GM13977 (cell line): ENCODE results near the gene CYB5RL.

Experiments
- DNase-seq: peaks from one replicate; pipeline ENCODE4 v3.0.0; 2012; ENCODE audit warnings: low spot score
- CTCF ChIP-seq: IDR thresholded peaks from 2 replicates; pipeline ENCODE4 v1.5.1; 2012; ENCODE audit warnings: mild to moderate bottlenecking, control low read depth; ENCODE audit not compliant: insufficient read depth; ENCODE audit errors: extremely low read depth, missing control alignments
- in situ Hi-C: fragments of 300-500 bp; cut with MboI; formaldehyde crosslinking; loops from one replicate; pipeline ENCODE4 v1.12.0; 2022; ENCODE audit warnings: low sequenced_read_pairs, low pct_unique_long_range_greater_than_20kb, mixed read lengths, inconsistent platforms; ENCODE audit not compliant: unreplicated experiment

The CYB5RL gene

GRCh38 chr1:54177726-54178125 is 22.1 kb downstream of the CYB5RL start:
- in situ Hi-C loops, result no loop called here
- no peak for TF ChIP-seq CTCF
- no peak for DNase-seq

GRCh38 chr1:54176621-54177327 is 23.1 kb downstream of the CYB5RL start:
- no peak for TF ChIP-seq CTCF
- in situ Hi-C loops, result no loop called here
- no peak for DNase-seq

- in situ Hi-C loops, result no loop called here
- no peak for DNase-seq
- no peak for TF ChIP-seq CTCF
These were observed 25.7 kb downstream of the CYB5RL start for GRCh38 chr1:54174106-54174505.

GRCh38 chr1:54173681-54174080 is 26.1 kb downstream of the CYB5RL start:
- in situ Hi-C loops, result no loop called here
- DNase-seq, result no peak
- TF ChIP-seq CTCF, result no peak

- no peak for DNase-seq
- in situ Hi-C loops, result no loop called here
- TF ChIP-seq CTCF, result no peak
These were observed 26.9 kb downstream of the CYB5RL start for GRCh38 chr1:54172614-54173599.

GRCh38 chr1:54171606-54172005 is 28.2 kb downstream of the CYB5RL start:
- in situ Hi-C loops, result no loop called here
- no peak for DNase-seq
- no peak for TF ChIP-seq CTCF
